Fibroblast of mammary gland (primary cell): ENCODE results near the gene HIVEP3.

Experiments used
- DNase-seq: peaks from one replicate; pipeline ENCODE4 v3.0.0-alpha.2; 2010; ENCODE audit warnings: low read depth
- H3K4me3 ChIP-seq: 2 replicates; pipeline ENCODE4 v1.5.1; 2011; ENCODE audit warnings: low read depth, mild to moderate bottlenecking, low read length, moderate library complexity; ENCODE audit not compliant: control insufficient read depth
- CTCF ChIP-seq: conservative IDR thresholded peaks from 2 replicates; pipeline ENCODE4 v1.5.1; 2011; ENCODE audit warnings: low read depth, low read length, inconsistent platforms; ENCODE audit not compliant: control insufficient read depth, insufficient read depth

Gene HIVEP3

GRCh38 chr1:41738475-41738874 is 180.2 kb downstream of the HIVEP3 start:
- no peak overlapping the region for H3K4me3 ChIP-seq
- TF ChIP-seq CTCF = no peak
- peak; percentile 47 for DNase-seq

GRCh38 chr1:41738006-41738405 is 180.7 kb downstream of the HIVEP3 start:
- no peak for TF ChIP-seq CTCF
- H3K4me3 ChIP-seq = no peak overlapping the region
- DNase-seq = no peak

DNA sequence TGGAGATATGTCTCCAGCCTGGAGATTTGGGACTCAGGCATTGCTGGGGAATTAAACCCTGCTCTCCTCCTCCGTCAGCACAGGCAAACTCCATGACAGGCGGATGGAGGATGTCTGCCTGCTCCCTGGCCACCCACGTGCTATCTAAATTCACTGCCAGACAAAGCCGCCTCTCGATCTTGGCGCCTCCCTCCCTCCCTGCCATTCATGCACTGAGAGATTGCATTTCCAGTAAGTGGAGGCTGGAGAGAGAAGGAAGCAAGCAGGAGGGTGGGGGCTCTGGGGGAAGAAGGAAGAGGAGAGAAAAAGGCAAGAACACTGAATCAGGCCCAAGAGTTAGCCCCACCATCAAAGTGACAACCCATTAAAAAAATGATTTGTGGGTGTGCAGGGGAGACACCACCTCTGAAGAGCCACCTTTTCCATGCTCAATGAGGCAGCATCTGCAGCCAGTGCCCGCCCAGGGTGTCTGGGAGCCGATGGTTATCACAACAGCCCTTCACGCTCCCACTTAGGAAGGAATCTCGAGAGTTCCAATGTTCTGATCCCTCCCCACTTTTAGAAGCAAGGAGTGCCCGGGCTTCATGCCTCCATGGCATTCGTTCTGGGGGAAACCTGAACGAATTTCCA is 183.0 kb downstream of the HIVEP3 start:
- no peak overlapping the region for H3K4me3 ChIP-seq
- no peak for DNase-seq
- no peak for TF ChIP-seq CTCF

DNA sequence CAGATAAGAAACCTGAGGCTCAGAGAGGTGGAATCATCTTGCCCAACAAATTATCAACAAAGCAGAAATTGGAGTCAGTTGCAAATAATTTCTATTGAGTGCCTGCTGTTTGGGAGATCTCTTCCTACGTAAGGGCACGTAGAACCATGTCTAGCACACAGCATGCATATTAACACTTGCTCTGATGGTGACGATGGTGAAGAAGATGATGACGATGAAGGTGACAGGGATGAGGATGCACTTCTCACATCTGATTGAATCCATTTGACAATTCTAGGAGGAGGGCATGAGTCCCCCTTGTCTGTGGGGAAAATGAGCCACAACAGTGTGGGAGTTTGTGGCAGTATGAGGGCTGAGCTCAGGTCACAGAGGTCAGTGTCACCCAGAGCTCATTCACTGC is 183.6 kb downstream of the HIVEP3 start:
- no peak overlapping the region for H3K4me3 ChIP-seq
- TF ChIP-seq CTCF = no peak
- DNase-seq = no peak

DNA sequence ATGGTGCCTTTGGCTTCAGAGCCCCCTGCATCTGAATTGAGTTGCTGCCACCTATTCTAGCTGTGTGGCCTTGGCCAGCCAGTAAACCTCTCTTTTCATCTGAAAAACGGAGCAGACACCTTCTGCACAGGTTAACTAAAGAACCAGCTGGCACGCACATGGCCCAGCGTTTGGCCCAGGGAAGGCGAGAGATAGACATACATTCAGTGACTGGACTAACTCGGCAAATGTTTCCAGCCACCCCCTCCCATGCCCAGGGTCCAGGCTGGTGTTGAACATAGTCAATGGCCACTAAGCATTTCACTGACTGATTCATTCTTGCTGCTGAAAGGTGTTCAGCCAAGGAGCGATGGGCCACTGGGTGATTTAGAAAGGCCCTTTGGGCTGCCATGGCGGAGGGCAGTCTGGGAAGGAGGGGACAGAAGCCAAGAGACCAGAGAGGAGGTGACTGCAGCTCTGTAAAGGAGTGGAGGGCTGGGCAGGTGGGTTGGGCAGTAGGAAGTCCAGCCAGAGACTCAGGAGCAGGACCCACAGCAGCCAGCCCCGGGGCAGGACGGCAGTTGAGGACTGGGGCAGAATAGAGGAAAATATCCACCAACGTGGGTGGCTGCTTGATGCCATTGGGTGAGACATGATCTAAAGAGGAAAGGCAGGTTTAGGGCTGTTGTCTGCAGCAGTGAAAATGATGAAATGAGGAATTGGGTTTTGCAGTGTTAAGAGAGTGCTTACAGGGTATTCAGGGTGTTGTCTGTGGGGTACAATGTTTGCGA is 184.3 kb downstream of the HIVEP3 start:
- no peak for DNase-seq
- TF ChIP-seq CTCF = no peak
- no peak overlapping the region for H3K4me3 ChIP-seq

DNA sequence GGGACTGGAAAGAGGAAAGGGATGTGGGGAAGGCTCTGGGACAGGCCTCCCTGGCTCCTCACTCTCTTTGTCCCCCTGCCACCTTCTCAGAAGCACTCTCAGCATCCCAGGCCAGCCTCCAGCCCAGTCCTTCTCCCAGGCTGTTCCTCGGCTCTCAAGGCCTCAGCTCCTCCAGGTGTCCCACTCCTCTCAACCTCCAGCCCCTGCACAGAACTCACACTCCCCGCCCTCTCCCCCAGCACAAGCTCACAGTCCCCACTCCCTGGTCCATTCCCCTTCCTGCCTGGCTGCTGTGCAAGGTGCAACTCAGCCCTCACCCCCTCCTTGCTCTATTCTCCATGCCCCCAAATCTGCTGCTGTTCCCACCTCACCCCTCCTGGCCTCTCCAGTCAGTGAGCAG is 185.0 kb downstream of the HIVEP3 start:
- no peak for DNase-seq
- no peak overlapping the region for H3K4me3 ChIP-seq
- TF ChIP-seq CTCF = no peak
